Rectal smooth muscle tissue (tissue), 1 donor: ENCODE data around the gene HNRNPF.

ENCODE experiments used
- H3K27ac ChIP-seq: one replicate; pipeline ENCODE4 v1.7.0; 2013; ENCODE audit warnings: low read depth, low read length, inconsistent platforms
- H3K27me3 ChIP-seq: one replicate; pipeline ENCODE4 v1.7.0; 2013; ENCODE audit warnings: low read length; ENCODE audit not compliant: control insufficient read depth, insufficient read depth
- H3K36me3 ChIP-seq: one replicate; pipeline ENCODE4 v1.7.0; 2013; ENCODE audit warnings: low read length; ENCODE audit not compliant: control insufficient read depth, insufficient read depth
- H3K4me1 ChIP-seq: one replicate; pipeline ENCODE4 v1.7.0; 2013; ENCODE audit warnings: low read length; ENCODE audit not compliant: control insufficient read depth, insufficient read depth
- H3K4me3 ChIP-seq: one replicate; pipeline ENCODE4 v1.7.0; 2013; ENCODE audit warnings: low read length
- H3K9ac ChIP-seq: one replicate; pipeline ENCODE4 v1.7.0; 2013; ENCODE audit warnings: low read length

The HNRNPF gene

DNA sequence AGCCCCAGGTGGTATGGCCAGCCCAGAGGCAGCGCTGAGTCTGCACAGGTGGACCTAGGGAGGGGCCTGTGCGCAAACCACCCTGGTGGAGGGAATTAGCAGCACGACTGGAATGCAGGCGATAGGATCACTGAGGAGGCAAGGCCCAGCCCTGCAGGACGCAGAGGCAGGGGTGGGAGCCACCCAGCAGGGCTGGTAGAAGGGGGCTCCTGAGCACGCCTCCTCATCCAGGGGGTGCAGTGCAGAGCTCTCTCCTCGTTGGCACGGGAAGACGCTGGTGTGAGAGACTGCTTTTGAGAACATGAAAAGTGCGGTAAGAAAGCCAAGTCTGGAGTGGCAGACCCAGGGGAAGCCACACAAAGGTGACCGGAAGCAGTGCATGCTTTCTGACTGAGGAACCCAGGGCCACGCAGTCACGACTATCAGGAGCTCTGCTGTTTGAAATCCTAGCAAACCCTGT, 31.5 kb downstream of the HNRNPF start:
- no peaks in the 10 kb centered on the region for H3K27me3 ChIP-seq

GRCh38 chr10:43376828-43377423, 32.1 kb downstream of the HNRNPF start:
- Histone ChIP-seq H3K27ac (no peak overlapping the region), H3K4me1 (no peaks in the 10 kb centered on the region), H3K4me3 (no peak overlapping the region), H3K27me3 (no peaks in the 10 kb centered on the region), H3K9ac (no peak overlapping the region), H3K36me3 (no peaks in the 10 kb centered on the region)

More for the DNA sequence above, 31.5 kb downstream of the HNRNPF start:
- Histone ChIP-seq H3K4me1 (no peaks in the 10 kb centered on the region), H3K4me3 (no peak overlapping the region), H3K27ac (no peak overlapping the region), H3K36me3 (no peaks in the 10 kb centered on the region), H3K9ac (no peak overlapping the region)

GRCh38 chr10:43376046-43376635, 32.8 kb downstream of the HNRNPF start:
- Histone ChIP-seq H3K27ac (no peak overlapping the region), H3K9ac (no peak overlapping the region), H3K36me3 (no peaks in the 10 kb centered on the region), H3K27me3 (no peaks in the 10 kb centered on the region), H3K4me3 (no peak overlapping the region), H3K4me1 (no peaks in the 10 kb centered on the region)

- no peak overlapping the region for H3K9ac ChIP-seq
- no peaks in the 10 kb centered on the region for H3K4me1 ChIP-seq
- no peak overlapping the region for H3K4me3 ChIP-seq
- no peaks in the 10 kb centered on the region for H3K27me3 ChIP-seq
- no peaks in the 10 kb centered on the region for H3K36me3 ChIP-seq
- no peak overlapping the region for H3K27ac ChIP-seq
These were observed 33.5 kb downstream of the HNRNPF start for GRCh38 chr10:43375401-43376020.

DNA sequence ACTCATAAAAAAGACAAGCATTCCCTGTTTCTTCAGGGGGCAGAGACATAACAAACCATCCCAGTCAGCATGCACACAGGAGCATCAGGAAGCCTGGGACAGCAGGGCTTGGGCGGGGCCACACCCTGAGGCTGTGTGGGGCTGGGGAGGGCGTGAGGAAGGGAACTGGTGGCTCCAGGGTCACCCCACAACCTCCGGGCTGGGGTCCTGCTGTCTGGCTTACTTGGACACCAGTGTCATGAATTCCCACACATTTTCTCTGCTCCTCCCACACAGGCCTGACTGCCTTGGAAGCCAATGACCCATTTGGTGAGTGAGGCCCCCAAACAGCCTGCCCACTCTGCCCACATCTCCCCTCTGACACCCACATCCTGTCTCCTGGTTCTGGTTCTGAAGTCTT, 34.8 kb downstream of the HNRNPF start:
- H3K27me3 ChIP-seq = no peaks in the 10 kb centered on the region
- no peak overlapping the region for H3K4me3 ChIP-seq
- no peaks in the 10 kb centered on the region for H3K4me1 ChIP-seq
- H3K36me3 ChIP-seq = no peaks in the 10 kb centered on the region
- H3K9ac ChIP-seq = no peak overlapping the region
- no peak overlapping the region for H3K27ac ChIP-seq

- no peaks in the 10 kb centered on the region for H3K27me3 ChIP-seq
- no peaks in the 10 kb centered on the region for H3K36me3 ChIP-seq
- H3K4me1 ChIP-seq = no peaks in the 10 kb centered on the region
- no peak overlapping the region for H3K27ac ChIP-seq
- H3K9ac ChIP-seq = no peak overlapping the region
- H3K4me3 ChIP-seq = no peak overlapping the region
These were observed 35.5 kb downstream of the HNRNPF start for GRCh38 chr10:43373461-43373860.

- Histone ChIP-seq H3K27ac (no peak overlapping the region), H3K9ac (no peak overlapping the region), H3K36me3 (no peaks in the 10 kb centered on the region), H3K4me1 (no peaks in the 10 kb centered on the region), H3K27me3 (no peaks in the 10 kb centered on the region), H3K4me3 (no peak overlapping the region)
These were observed 36.1 kb downstream of the HNRNPF start for GRCh38 chr10:43372765-43373361.

- Histone ChIP-seq H3K27me3 (no peaks in the 10 kb centered on the region), H3K4me3 (no peak within 1 kb of the TSS), H3K36me3 (no peaks in the 10 kb centered on the region), H3K4me1 (no peaks in the 10 kb centered on the region), H3K9ac (no peak within 1 kb of the TSS), H3K27ac (no peak within 1 kb of the TSS)
These were observed 37.6 kb downstream of the HNRNPF start, which contains the start of gene FXYD4 for GRCh38 chr10:43371418-43371817. TSS of gene FXYD4 (plus strand) at chr10:43371636. CDS start at chr10:43373747, 2,111 bp downstream.

DNA sequence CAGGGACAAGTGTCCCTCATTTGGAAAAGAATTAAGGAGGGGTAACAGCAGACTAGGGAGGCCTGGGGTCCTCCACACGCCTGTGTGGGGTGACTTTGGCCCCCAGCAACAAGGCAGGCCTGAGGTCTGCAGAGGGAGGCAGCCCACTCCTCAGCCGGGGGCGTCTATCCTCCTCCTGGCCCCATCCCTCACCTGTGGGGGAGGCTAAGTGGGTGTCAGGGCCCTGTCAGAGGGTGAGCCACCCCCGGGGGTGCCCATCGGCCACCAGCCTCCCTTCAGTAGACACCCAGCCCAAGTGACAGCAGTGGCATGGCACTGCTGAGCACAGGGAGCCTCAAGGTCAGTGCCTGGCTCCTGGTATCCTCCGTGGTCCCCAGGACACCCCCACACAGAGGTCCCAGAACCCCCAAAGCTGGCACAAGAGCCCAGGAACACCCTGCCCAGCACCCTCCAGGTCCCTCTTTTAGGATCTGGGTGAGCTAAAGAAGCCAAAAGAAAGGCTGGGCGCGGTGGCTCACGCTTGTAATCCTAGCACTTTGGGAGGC, 38.2 kb downstream of the HNRNPF start:
- Histone ChIP-seq H3K4me3 (no peak overlapping the region), H3K27me3 (no peaks in the 10 kb centered on the region), H3K4me1 (no peaks in the 10 kb centered on the region), H3K27ac (no peak overlapping the region), H3K9ac (no peak overlapping the region), H3K36me3 (no peaks in the 10 kb centered on the region)

DNA sequence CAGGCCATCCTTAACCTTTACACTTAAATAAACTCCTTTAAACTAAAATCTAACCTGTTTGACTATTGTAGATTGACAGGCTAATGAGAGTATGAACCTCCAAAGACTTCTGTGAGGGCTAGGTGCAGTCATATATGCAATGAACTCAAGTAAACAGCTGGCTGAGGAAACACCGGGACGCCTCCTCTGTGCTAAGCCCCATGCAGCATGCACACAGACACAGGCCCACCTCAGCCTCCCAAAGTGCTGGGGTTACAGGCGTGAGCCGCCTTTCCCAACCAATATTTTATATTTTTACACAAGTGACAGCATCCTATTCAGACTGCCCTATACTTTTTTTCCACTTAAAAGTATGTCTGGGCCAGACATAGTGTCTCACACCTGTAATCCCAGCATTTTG, 39.1 kb downstream of the HNRNPF start:
- Histone ChIP-seq H3K27ac (no peak overlapping the region), H3K4me3 (no peak overlapping the region), H3K4me1 (no peaks in the 10 kb centered on the region), H3K36me3 (no peaks in the 10 kb centered on the region), H3K9ac (no peak overlapping the region), H3K27me3 (no peaks in the 10 kb centered on the region)

- peaks cover 6% of the 10 kb centered on the region for H3K4me1 ChIP-seq
- no peaks in the 10 kb centered on the region for H3K36me3 ChIP-seq
- H3K27ac ChIP-seq = no peak overlapping the region
- no peak overlapping the region for H3K9ac ChIP-seq
- H3K27me3 ChIP-seq = no peaks in the 10 kb centered on the region
- no peak overlapping the region for H3K4me3 ChIP-seq
These were observed 44.0 kb downstream of the HNRNPF start for GRCh38 chr10:43365001-43365400.

DNA sequence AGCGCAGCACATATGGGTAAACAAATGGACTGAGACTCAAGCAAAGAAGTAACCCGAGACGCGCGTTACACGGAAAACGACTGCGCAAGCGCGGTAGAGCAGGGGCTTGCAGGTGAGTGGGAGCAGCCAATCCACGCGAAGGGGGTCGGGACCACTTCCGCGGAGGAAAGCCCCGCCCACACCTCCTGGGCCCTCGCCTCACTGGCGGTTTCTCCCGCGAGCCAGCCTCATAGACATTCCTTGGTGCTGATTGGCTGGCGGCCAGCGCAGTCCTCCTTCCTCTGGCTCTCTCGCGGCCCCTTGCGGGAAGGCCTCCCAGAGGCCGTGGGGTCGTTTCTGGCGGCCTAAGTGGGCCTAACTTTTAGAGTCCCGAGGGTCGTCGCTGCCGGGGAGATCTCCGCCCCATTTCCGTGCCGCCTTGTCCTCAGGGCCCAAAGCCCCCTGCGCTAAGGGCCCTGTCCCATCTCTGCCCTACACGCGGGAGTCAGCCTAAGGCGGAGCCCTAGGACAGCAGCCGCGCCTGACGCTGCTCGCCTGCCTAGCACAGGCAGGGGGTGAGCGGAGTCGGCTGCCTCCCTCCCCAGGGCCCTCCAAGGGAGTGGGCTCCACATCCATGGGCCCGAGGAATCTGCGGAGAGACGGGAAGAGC, 46.7 kb downstream of the HNRNPF start:
- Histone ChIP-seq H3K27me3 (no peaks in the 10 kb centered on the region), H3K4me1 (peaks cover 6% of the 10 kb centered on the region), H3K36me3 (no peaks in the 10 kb centered on the region), H3K4me3 (peak overlapping the region; percentile 83), H3K9ac (peak overlapping the region; percentile 81), H3K27ac (peak overlapping the region; percentile 66)
